Neuronal stem cell (in vitro differentiated cells): ENCODE data around the gene TFB2M.

ENCODE experiments used
- DNase-seq: peaks from one replicate; pipeline ENCODE4 v3.0.0-alpha.2; 2013; ENCODE audit warnings: low spot score
- H2AFZ ChIP-seq: one replicate; pipeline ENCODE4 v1.6.1; 2013; ENCODE audit warnings: mild to moderate bottlenecking, low read length, inconsistent platforms
- H2AK5ac ChIP-seq: 2 replicates; pipeline ENCODE4 v1.6.1; 2013; ENCODE audit warnings: low read depth, mild to moderate bottlenecking, inconsistent platforms, low read length, moderate library complexity, mixed read lengths
- H2BK120ac ChIP-seq: 2 replicates; pipeline ENCODE4 v1.6.1; 2013; ENCODE audit warnings: low read depth, mild to moderate bottlenecking, inconsistent platforms, low read length, moderate library complexity, mixed read lengths
- H2BK12ac ChIP-seq: one replicate; pipeline ENCODE4 v1.6.1; 2013; ENCODE audit warnings: low read length, inconsistent platforms
- H2BK15ac ChIP-seq: 2 replicates; pipeline ENCODE4 v1.6.1; 2013; ENCODE audit warnings: mild to moderate bottlenecking, low read length, inconsistent platforms, mixed read lengths
- H2BK5ac ChIP-seq: one replicate; pipeline ENCODE4 v1.6.1; 2013; ENCODE audit warnings: inconsistent platforms, mild to moderate bottlenecking, low read length, moderate library complexity
- H3K14ac ChIP-seq: one replicate; pipeline ENCODE4 v1.6.1; 2013; ENCODE audit warnings: low read length, inconsistent platforms
- H3K18ac ChIP-seq: 2 replicates; pipeline ENCODE4 v1.6.1; 2013; ENCODE audit warnings: low read length, inconsistent platforms
- H3K23ac ChIP-seq: 2 replicates; pipeline ENCODE4 v1.6.1; 2013; ENCODE audit warnings: low read depth, mild to moderate bottlenecking, mixed read lengths, low read length, inconsistent platforms; ENCODE audit not compliant: poor library complexity
- H3K27ac ChIP-seq: replicated peaks from 3 replicates; pipeline ENCODE4 v1.5.1; 2013; ENCODE audit warnings: low read length, inconsistent platforms
- H3K27me3 ChIP-seq, 3 experiments: 2 replicates each; pipeline ENCODE4 v1.6.1; 2013; ENCODE audit warnings: low read length in 3 of 3, mild to moderate bottlenecking in 2 of 3, inconsistent platforms in 1 of 3, low read depth in 1 of 3, mixed read lengths in 1 of 3, moderate library complexity in 1 of 3; ENCODE audit not compliant: control insufficient read depth in 3 of 3, insufficient read depth in 3 of 3
- H3K36me3 ChIP-seq, 2 donors: replicated peaks in 1 of 2; 2 replicates each; pipeline ENCODE4 v1.6.1; 2013; ENCODE audit warnings: low read length in 2 of 2; ENCODE audit not compliant: control insufficient read depth in 2 of 2, insufficient read depth in 2 of 2
- H3K4ac ChIP-seq: 2 replicates; pipeline ENCODE4 v1.6.1; 2013; ENCODE audit warnings: inconsistent platforms, mild to moderate bottlenecking, low read length, moderate library complexity
- H3K4me1 ChIP-seq, 2 donors: 1 replicate in 1 of 2; 2 replicates in 1 of 2; pipeline ENCODE4 v1.6.1; 2013; ENCODE audit warnings: low read length in 2 of 2, low read depth in 1 of 2; ENCODE audit not compliant: control insufficient read depth in 2 of 2, insufficient read depth in 1 of 2
- H3K4me2 ChIP-seq: one replicate; pipeline ENCODE4 v1.6.1; 2013; ENCODE audit warnings: mild to moderate bottlenecking, low read length, inconsistent platforms; ENCODE audit not compliant: insufficient read depth, poor library complexity, severe bottlenecking
- H3K4me3 ChIP-seq, 2 donors: 2 replicates each; pipeline ENCODE4 v1.5.1; 2013; ENCODE audit warnings: low read length in 2 of 2, mild to moderate bottlenecking in 2 of 2, inconsistent platforms in 1 of 2, moderate library complexity in 1 of 2
- H3K79me1 ChIP-seq: one replicate; pipeline ENCODE4 v1.6.1; 2013; ENCODE audit warnings: low read depth, mild to moderate bottlenecking, inconsistent platforms, low read length, moderate library complexity
- H3K9ac ChIP-seq: one replicate; pipeline ENCODE4 v1.6.1; 2013; ENCODE audit warnings: mild to moderate bottlenecking, low read depth, low read length, inconsistent platforms; ENCODE audit not compliant: poor library complexity
- H3K9me3 ChIP-seq, 2 donors: replicated peaks in 1 of 2; 2 replicates each; pipeline versions ENCODE3 to v1.6.1; 2013; ENCODE audit warnings: low read length in 2 of 2, mild to moderate bottlenecking in 2 of 2, inconsistent platforms in 1 of 2, low read depth in 1 of 2, mixed read lengths in 1 of 2, moderate library complexity in 1 of 2; ENCODE audit not compliant: control insufficient read depth in 2 of 2, insufficient read depth in 1 of 2
- H4K8ac ChIP-seq: one replicate; pipeline ENCODE4 v1.6.1; 2013; ENCODE audit warnings: low read depth, mild to moderate bottlenecking, inconsistent platforms, low read length, moderate library complexity
- H4K91ac ChIP-seq: one replicate; pipeline ENCODE4 v1.6.1; 2013; ENCODE audit warnings: low read length, low read depth, mild to moderate bottlenecking, inconsistent platforms; ENCODE audit not compliant: poor library complexity
- WGBS, 2 donors: extraction: QIAGEN DNeasy Blood & Tissue Kit; methylation state at CpG; one replicate each; pipeline ENCODE4 v1.1.7; 2013; ENCODE audit warnings: missing lambda C conversion rate in 2 of 2, mixed read lengths in 1 of 2; ENCODE audit not compliant: insufficient read length in 2 of 2, insufficient replicate concordance in 1 of 2; ENCODE audit errors: extremely low coverage in 2 of 2; 5-methylcytosine and 5-hydroxymethylcytosine counted together

Gene TFB2M

GRCh38 chr1:246559310-246559709, 6.8 kb downstream of the TFB2M start:
- no peak overlapping the region for H2BK15ac ChIP-seq

GRCh38 chr1:246558041-246558440, 8.0 kb downstream of the TFB2M start:
- Histone ChIP-seq H3K4me3 (no peak overlapping the region), H3K27ac (no peak overlapping the region), H2BK120ac (no peak overlapping the region), H2BK15ac (no peak overlapping the region), H3K27me3 (no peaks in the 10 kb centered on the region), H3K9ac (no peak overlapping the region), H4K8ac (no peak overlapping the region), H3K4ac (no peak overlapping the region), H2AFZ (no peak overlapping the region), H2AK5ac (no peak overlapping the region), H3K4me1 (no peaks in the 10 kb centered on the region), H3K14ac (no peak overlapping the region), H2BK12ac (no peak overlapping the region), H3K36me3 (peaks cover 5 to 73% of the 10 kb centered on the region in 2 donors), H3K79me1 (no peaks in the 10 kb centered on the region), H3K9me3 (no peaks in the 10 kb centered on the region), H3K4me2 (no peak overlapping the region), H4K91ac (no peak overlapping the region), H3K23ac (no peak overlapping the region), H3K18ac (no peak overlapping the region), H2BK5ac (no peak overlapping the region)
- WGBS, 2 donors: no CpG with 5 or more reads among the region's 2 CpGs
- no peak for DNase-seq

More at GRCh38 chr1:246559310-246559709, 6.8 kb downstream of the TFB2M start:
- Histone ChIP-seq H4K91ac (no peak overlapping the region), H3K18ac (no peak overlapping the region), H2BK12ac (no peak overlapping the region), H2BK5ac (no peak overlapping the region), H3K4me3 (no peak overlapping the region), H2BK120ac (no peak overlapping the region), H3K27me3 (no peaks in the 10 kb centered on the region), H3K14ac (no peak overlapping the region), H4K8ac (no peak overlapping the region), H2AFZ (no peak overlapping the region), H3K4ac (no peak overlapping the region), H3K79me1 (no peaks in the 10 kb centered on the region), H3K23ac (no peak overlapping the region), H3K36me3 (peaks cover 5 to 71% of the 10 kb centered on the region in 2 donors), H3K4me2 (no peak overlapping the region), H2AK5ac (no peak overlapping the region), H3K9ac (no peak overlapping the region), H3K4me1 (no peaks in the 10 kb centered on the region), H3K9me3 (no peaks in the 10 kb centered on the region), H3K27ac (no peak overlapping the region)
- DNase-seq: no peak
- no CpG with 5 or more reads among the region's 4 CpGs for WGBS, 2 donors

DNA sequence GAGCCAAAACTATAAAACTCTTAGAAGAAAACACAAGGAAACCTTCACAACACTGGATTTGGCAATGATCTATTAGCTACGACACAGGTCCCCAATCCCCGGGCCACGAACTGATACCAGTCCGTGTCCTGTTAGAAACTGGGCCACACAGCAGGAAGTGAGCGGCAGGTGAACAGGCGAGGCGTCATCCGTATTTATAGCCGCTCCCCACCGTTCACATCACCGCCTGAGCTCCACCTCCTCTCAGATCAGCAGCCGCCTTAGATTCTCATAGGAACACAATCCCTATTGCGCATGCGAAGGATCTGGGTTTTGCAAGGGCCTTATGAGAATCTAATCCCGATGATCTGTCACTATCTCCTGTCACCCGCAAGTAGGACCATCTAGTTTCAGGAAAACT, 11.9 kb downstream of the TFB2M start:
- H3K79me1 ChIP-seq: no peaks in the 10 kb centered on the region
- H3K9ac ChIP-seq: no peak overlapping the region
- no peaks in the 10 kb centered on the region for H3K9me3 ChIP-seq
- no peak overlapping the region for H2BK12ac ChIP-seq
- H3K14ac ChIP-seq: no peak overlapping the region
- no peak overlapping the region for H3K23ac ChIP-seq
- H4K91ac ChIP-seq: no peak overlapping the region
- H2BK15ac ChIP-seq: no peak overlapping the region
- H2BK5ac ChIP-seq: no peak overlapping the region
- H3K4ac ChIP-seq: no peak overlapping the region
- H3K4me3 ChIP-seq: no peak overlapping the region
- H3K4me1 ChIP-seq: no peaks in the 10 kb centered on the region
- no peak for DNase-seq
- no peak overlapping the region for H2AFZ ChIP-seq
- H3K4me2 ChIP-seq: no peak overlapping the region
- peaks cover 9 to 80% of the 10 kb centered on the region in 2 donors for H3K36me3 ChIP-seq
- no peaks in the 10 kb centered on the region for H3K27me3 ChIP-seq
- no peak overlapping the region for H4K8ac ChIP-seq
- H3K27ac ChIP-seq: no peak overlapping the region
- no peak overlapping the region for H2AK5ac ChIP-seq
- no CpG with 5 or more reads among the region's 16 CpGs for WGBS, 2 donors
- H3K18ac ChIP-seq: no peak overlapping the region
- H2BK120ac ChIP-seq: no peak overlapping the region

DNA sequence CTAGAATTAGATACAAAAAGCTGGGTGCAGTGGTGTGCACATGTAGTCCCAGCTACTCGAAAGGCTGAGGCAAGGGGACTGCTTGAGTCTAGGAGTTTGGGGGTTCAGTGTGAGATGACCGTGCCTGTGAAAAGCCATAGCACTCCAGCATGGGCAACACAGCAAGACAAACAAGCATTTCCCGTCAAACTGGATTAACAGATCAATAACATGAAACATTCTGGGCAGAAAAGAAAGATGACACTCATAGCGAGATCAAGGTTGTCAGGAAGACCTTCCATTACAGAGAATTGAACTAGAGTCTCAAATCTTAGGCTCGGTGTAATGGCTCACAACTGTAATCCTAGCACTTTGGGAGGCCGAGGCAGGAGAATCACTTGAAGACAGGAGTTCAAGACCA, 14.0 kb downstream of the TFB2M start:
- Histone ChIP-seq H4K8ac (no peak overlapping the region), H3K79me1 (no peaks in the 10 kb centered on the region), H2BK120ac (no peak overlapping the region), H2AK5ac (no peak overlapping the region), H3K9me3 (no peaks in the 10 kb centered on the region), H4K91ac (no peak overlapping the region), H3K27ac (no peak overlapping the region), H3K36me3 (peaks cover 9 to 92% of the 10 kb centered on the region in 2 donors), H3K4me3 (no peak overlapping the region), H3K18ac (no peak overlapping the region), H3K23ac (no peak overlapping the region), H3K4ac (no peak overlapping the region), H3K4me2 (no peak overlapping the region), H3K14ac (no peak overlapping the region), H3K27me3 (no peaks in the 10 kb centered on the region), H2BK5ac (no peak overlapping the region), H3K9ac (no peak overlapping the region), H2BK15ac (no peak overlapping the region), H2BK12ac (no peak overlapping the region), H2AFZ (no peak overlapping the region), H3K4me1 (no peaks in the 10 kb centered on the region)
- no peak for DNase-seq
- WGBS, 2 donors: no CpG with 5 or more reads among the region's 6 CpGs
